Activated CD8-positive, alpha-beta memory T cell treated with anti-CD3 and anti-CD28 coated beads for 48 hours (primary cell): ENCODE results near the gene IL5RA.

Experiments
- DNase-seq, 3 experiments: peaks; one replicate each; pipeline ENCODE4 v3.0.0-alpha.2; 2020; ENCODE audit warnings: low read depth in 2 of 3, low spot score in 2 of 3

Gene IL5RA, protein sequence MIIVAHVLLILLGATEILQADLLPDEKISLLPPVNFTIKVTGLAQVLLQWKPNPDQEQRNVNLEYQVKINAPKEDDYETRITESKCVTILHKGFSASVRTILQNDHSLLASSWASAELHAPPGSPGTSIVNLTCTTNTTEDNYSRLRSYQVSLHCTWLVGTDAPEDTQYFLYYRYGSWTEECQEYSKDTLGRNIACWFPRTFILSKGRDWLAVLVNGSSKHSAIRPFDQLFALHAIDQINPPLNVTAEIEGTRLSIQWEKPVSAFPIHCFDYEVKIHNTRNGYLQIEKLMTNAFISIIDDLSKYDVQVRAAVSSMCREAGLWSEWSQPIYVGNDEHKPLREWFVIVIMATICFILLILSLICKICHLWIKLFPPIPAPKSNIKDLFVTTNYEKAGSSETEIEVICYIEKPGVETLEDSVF

GRCh38 chr3:3110299-3110630 is at the start of gene IL5RA:
Gene IL5RA, minus strand, starts transcription at chr3:3110374. Its CDS starts 5,390 bp downstream, at chr3:3104984.
- no peak for DNase-seq

DNA sequence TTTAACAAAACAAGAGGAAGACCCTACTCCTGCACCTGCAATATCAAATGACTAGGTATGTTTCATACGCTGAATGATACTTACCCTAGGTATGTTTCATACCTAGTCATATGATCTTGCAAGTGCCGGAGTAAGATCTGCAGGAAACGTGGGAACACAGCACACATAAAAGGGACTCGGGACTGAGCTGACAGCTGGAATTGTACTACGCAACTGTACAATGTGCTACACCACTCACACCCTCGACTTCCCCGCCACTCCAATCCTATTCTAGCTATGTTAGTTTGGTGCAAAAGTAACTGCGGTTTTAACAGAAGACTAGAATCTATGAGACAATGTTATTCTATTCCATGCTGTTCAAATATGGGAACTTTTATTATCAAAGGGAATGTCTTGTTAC is 47.3 kb upstream of the IL5RA start:
- no peak for DNase-seq

- no peak for DNase-seq
Measured at GRCh38 chr3:3154879-3155610, 44.9 kb upstream of the IL5RA start.

GRCh38 chr3:3151513-3151912 is 41.3 kb upstream of the IL5RA start:
- no peak for DNase-seq

DNA sequence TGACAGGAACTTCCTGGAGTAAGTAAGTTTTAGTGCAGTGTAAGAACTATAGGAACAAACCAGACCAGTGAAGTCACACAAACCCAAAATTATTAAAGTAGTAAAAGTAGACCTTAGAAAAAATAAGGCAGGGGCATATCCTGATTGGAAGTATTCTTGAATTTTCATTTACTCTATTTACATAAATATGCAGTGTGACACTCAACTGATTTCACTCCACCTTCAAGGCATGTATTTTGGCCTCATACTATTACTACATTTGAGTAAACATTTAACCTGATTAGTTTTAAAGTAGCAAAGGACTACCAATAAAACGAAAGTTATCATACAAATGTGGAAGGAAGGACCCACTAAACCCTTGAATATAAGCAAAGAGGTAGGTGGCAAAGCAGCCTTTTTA is 39.4 kb upstream of the IL5RA start:
- DNase-seq = no peak

DNA sequence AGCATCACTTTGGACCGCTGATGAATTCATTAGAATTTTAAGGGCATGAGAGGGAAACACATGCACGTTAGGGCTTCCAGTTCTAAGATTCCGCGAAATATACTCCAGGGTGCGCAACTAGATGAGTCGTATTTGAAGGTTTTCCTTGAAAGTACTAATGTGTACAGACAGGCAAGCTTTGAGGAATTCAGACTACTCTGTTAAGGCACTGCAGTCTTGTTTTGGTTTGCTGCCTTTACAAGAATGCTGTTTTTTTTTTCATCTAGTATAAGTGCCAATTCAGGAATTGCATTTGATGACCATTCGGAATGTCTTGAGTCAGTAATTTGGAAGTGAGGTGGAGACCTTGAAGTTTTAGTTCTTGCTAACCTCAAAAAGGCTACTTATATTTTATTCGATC is 35.7 kb upstream of the IL5RA start:
- no peak for DNase-seq

DNA sequence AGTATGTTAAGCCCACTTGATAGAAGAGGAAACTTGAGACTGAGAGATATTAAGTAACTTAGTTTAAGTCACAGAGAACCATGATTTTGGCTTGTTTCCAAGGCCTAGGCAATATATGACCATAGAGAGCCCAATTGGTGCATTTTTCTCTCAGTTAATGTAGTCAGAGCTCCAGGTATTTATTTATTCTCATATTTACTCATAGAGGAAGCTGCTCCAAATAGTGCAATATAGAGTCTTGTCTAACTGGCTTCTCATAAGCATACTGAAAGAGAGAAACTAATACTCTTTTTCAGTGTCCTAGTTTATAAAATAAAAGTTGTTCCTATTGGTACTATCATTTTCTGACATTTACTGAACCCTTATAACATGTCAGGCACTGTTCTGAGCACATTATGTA is 31.8 kb upstream of the IL5RA start:
- DNase-seq = no peak

DNA sequence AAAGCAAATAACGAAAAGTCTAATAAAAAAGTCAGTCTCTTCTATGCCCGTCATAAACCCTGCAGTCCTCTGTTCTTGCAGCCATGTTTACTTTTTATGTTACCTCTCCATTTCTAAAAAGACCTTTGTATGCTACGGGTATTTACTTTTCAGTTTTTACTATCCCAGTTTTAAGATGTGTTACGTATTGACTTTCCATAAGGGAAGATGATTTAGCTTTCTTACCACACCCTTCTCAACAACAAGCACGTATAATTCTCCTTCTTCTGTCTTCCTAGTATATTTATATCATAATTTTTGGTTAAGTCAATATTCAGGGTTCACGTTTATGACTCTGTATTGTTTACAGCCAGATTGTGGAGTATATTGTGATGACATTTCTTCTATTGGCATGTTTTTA is 27.4 kb upstream of the IL5RA start:
- no peak for DNase-seq

GRCh38 chr3:3134750-3135448 is 24.7 kb upstream of the IL5RA start:
- no peak for DNase-seq

- DNase-seq = no peak
Measured at GRCh38 chr3:3133500-3133899, 23.3 kb upstream of the IL5RA start.

DNA sequence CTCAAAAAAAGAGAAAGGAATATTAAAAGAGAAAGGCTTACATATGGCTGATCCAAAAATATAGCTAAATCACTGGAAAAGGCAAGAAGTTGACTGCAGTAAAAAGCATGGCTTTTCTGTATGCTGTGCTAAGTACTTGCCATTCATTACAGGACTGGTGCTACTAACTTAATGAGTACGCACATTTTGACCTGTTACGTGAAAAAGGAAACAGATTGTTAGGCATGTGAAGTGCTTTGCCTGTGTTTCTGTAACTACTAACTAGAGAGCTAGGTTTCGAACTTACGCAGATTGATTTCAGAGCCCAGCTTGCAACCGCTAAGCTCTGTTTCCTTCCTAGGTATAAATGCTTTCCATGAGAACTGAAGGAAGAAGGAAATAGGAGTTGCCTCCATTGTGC is 19.4 kb upstream of the IL5RA start:
- no peak for DNase-seq

DNA sequence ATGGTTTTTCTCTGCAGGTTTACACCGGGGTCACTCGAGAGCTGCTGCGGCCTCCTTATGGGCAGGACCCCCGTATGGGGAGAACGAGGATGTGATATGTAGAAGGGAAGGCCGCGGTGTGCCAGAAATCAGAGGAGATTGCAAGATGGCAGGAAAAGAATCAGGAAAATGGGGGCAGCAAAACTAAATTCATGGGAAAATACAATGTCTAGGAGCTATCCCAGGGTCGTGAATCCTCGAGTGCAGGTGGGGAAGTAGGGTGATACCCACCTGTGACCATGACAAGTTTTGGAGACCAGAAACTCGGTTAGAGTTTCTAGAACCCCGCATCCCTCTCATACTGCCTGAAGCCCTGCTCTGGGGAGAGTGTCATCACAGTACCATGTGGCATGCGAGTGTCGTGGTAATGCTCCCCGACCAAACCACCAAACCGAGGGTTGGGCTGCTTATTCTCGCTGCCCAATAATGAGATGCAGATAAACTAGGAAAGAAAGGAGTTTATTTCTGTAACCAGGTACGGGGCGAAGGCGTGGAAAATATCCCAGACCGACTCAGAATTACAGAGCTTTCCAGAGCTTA is 17.3 kb upstream of the IL5RA start:
- peak in 1 of 3 experiments; percentile 21 for DNase-seq

DNA sequence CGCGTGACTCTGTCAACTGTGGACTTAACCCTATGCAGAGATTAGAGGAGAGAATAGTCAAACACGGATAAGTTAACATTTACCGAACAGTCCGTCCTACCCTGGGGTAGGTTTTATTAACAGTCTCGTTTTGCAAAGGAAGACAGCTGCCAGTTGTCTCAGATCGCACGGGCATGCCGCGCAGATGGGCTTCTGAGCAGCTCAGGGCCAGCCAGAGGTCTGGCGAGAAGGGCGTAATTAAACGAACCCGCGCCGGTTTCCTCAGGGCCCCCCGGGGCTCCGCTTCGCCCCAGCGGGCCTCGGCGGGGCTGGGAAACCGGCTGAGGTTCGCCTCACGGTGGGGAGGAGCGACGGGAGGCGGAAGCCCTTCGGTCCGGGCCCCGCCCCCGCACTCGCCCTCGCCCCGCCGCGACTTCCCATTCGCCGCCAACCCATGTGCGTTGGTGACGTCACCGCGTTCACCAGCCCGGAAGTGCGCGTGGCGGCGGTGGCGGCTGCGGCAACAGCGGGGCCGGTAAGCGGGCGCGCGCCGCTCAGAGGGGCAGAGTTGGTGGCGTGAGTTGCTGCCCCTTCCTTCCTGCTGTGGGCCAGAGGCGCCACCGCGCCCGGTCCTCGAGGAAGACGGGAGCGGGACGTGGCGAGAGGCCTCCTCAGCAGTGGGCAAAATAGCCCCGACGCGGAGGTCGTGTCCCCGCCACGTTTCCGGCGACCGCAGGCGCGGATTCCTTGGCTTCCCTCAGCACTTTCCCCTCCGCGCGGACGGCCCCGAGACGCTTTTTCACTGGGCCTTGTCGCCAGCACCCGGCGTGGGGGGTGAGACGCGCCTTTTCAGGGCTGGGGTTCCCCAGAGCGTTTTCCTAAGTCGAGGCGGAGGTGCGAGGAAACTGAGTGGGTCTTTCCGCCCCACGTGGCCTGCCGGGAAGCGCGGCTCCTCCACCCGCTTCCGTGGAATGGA is 16.6 kb upstream of the IL5RA start, which contains the start of gene TRNT1:
Gene TRNT1 (plus strand): TSS at position 464 of the 955 bp plus-strand sequence. CDS start 2,101 bp downstream, outside the sequence.
- DNase-seq = peak; percentile 90 to 95 (median 95)

GRCh38 chr3:3125977-3126376 is 15.8 kb upstream of the IL5RA start:
- no peak for DNase-seq

- no peak for DNase-seq
Measured at GRCh38 chr3:3119393-3119851, 9.2 kb upstream of the IL5RA start.

- DNase-seq = no peak
Measured at GRCh38 chr3:3117651-3118050, 7.5 kb upstream of the IL5RA start.

GRCh38 chr3:3113042-3113709 is 3.0 kb upstream of the IL5RA start:
- no peak for DNase-seq

DNA sequence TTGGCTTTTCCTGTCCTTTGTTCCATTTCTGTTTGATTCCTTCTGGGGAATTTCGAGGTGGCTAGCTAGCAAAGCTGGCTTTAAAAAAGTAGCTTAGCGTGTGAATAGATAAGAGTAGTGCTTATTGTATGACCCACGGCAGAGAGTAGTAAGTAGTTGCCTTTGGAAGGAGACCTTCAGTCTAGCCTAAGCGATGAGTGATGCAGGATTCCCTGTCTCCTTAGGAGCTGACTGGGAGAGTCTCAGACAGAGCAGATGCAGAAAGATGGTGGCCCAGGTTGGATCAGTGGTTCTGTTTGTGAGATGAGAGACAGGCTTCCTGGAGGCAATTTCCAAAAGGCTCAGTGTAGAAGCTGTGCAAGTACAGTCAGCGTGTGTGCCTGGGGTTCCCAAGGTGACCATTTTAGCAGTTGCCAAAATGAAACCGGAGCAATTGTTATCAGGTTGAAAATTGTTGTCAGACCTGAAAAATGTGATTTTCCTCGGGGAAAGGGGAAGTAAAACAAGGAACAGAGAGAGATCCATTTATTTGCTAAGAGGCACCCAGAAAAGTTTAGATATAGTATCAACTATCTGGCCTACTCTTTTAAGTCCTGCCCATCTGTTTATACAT is 681 bp upstream of the IL5RA start:
- no peak for DNase-seq
